NCI-H345 (cell line): Measurements from ENCODE around the gene AMDHD1.
A peak's percentile ranks its signal among the peaks of the same experiment; 100 is the strongest.

Experiments
- DNase-seq: peaks from one replicate; lab custom pipeline; 2025; lab: John Stamatoyannopoulos, UW

Gene AMDHD1, protein sequence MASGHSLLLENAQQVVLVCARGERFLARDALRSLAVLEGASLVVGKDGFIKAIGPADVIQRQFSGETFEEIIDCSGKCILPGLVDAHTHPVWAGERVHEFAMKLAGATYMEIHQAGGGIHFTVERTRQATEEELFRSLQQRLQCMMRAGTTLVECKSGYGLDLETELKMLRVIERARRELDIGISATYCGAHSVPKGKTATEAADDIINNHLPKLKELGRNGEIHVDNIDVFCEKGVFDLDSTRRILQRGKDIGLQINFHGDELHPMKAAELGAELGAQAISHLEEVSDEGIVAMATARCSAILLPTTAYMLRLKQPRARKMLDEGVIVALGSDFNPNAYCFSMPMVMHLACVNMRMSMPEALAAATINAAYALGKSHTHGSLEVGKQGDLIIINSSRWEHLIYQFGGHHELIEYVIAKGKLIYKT

DNA sequence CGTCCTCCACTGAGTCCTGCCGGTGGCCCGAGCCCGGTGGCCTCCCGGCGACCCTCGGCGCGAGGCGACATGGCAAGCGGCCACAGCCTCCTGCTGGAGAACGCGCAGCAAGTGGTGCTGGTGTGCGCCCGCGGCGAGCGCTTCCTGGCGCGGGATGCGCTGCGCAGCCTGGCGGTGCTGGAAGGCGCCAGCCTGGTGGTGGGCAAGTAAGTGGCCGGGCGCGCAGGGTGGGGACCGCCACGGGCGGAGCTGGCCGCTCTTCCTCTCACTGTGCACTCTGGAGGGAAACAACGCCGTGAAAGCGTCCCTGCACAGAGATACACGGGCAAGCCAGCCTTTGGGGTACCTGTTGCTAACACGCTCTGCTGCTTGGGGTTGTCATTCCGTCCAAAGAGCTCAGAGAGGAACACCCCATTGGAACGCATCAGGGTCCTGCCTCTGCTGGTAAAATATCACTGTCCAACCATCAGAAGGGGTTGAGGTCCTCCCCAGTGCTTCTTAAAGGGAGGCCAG, at the start of gene AMDHD1:
TSS of gene AMDHD1 (plus strand) at position 2 of the 513 bp plus-strand sequence. CDS start at position 70, 68 bp downstream.
- DNase-seq, result peak; percentile 54

DNA sequence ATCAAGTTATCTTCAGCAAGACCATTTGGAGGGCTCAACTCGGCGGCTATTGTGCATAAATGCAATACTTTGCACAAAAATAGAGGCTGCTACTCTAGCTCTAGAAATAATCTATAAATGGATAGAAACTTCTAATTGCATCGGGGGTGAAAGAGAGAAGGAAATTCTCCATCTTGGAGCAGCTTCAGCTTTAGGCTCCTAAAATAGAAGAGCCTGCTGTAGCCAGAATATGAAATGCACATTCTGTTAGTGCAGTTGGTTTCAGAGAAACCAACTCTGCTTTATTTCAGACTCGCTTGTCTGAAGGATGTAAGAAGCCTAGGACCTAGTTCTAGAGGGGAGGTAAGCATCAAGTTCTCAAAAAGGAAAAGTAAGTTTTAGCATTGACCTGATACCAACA, 46.3 kb upstream of the AMDHD1 start:
- DNase-seq, result no peak

DNA sequence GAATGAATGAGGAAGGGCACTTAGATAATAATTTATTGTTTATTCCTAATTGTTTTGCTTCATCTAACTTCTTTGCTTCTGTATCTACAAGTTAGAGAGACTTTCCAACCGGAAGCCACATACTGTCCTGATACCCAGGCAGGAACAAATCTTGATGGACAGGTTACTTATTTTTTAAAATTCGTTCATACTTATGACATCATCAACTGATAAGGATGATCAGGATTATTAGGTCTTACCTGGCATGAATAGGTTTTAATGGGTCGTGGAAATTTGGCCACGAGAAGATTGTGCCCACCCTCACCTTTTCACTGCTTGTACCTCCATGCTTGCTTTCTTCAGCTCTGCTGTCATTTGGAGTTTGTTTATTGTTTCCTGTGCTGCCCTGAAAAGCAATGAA, 45.0 kb upstream of the AMDHD1 start:
- DNase-seq, result no peak

DNA sequence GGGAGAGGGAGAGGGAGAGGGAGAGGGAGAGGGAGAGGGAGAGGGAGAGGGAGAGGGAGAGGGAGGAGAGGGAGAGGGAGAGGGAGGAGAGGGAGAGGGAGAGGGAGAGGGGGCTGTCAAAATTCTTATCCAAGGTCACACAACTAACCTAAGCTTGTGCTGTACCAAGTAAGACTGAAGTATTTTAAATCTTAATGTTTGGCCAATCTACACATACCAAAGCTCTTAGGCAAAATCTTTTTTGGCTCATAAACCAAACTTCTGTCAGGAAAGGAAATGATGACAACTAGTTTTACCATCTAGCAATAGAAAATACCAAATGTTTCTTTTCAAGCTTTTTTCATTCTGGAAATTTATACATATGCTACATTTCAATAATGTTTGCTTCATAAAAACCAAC, 34.6 kb upstream of the AMDHD1 start:
- DNase-seq, result no peak

DNA sequence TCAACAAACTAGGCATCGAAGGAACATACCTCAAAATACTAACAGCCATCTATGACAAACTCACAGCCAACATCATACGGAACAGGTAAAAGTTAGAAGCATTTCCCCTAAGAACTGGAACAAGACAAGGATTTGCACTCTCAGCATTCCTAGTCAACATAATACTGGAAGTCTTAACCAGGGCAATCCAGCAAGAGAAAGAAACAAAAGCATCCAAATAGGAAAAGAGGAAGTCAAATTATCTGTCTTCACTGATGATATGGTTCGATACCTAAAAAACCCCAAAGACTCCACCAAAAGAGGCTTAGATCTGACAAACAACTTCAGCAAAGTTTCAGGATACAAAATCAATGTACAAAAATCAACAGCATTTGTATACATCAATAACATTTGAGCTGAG, 33.3 kb upstream of the AMDHD1 start:
- DNase-seq, result no peak

DNA sequence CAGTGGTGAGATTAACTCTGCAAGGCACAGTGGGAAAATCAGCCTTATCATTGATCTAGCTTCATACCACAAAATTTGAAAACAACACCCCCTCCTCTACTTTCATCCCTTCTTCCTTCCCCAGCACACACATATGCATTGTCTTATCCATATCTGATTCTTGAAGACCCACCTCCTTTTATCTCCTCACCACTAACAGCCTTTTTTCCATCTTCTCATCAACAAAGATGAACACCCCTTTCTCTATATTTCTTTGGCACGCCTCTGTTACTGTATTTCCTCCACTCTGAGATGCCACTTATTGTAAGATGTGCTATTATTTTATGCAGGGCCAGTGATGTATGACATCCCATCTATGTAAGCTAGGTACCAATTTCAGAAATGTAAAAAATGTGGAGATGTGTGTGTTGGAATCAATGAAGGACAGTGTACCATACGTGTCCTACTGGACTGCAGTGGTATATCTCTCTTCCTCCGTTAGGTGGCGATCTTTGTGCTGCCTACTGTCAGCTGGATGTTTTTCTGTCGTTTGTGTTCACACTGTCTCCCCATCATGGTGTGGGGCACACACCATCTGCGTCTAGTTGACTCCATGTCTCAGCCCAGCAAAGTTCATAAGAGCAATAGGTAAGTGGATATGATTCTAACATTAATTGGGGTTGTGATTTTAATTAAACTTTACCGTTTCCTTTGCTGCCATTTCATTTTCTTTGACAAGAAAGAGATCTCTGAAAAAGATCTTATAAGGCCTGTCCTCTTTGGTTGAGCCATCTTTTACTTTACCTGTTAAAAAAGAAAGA, 24.7 kb upstream of the AMDHD1 start:
- peak; percentile 63 for DNase-seq

DNA sequence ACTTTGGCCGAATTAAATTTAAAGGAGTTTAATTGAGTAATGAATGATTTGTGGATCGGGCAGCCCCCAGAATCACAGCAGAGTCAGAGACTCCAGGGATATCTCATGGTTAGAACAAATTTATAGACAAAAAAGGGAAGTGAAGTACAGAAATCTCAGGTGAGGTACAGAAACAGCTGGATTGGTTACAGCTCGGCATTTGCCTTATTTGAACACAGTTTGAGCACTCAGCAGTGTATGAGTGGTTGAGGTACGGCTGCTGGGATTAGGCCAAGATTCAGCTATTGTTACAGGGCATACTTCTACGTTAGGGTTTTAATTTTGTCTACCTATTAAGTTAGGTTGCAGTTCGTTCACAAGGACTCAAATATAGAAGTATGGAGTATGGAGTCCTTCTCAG, 24.0 kb upstream of the AMDHD1 start:
- no peak for DNase-seq

DNA sequence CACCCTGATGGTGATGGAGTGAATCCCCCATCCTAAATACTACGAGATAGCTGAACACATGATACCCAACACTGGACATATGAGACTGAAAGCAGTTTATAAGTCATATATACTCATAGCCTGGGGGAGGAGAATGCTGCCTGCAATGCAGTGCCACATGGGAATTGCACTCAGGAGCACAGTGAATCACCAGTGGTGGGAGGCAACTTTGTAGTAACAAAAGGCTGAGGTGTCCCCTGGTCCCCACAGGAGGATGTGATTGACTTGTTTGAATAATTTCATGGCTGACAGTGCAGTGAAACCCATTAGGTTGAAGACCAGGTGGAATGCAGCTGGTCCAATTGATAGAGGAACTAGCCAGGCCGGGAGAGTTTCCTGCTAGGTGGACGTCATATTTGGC, 20.9 kb upstream of the AMDHD1 start:
- no peak for DNase-seq

DNA sequence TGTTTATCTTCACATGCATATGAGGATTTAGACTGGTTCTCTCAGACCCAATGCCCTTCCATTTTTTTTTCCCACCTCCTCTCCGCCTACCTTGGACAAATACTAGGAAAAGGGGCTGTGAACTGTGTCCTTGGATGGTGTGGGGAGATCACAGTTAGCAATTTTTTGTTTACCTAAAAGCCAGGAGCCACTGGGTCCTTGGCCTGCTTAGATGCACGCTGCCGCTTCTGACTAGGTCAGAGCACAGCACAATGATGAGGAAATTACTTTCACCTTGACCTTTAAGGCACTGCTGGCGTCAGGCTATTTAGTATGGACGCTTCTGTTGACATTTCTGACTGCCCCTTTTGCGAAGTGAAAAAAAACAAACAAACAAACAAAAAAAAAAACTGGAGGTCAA, 2.6 kb upstream of the AMDHD1 start:
- no peak for DNase-seq

DNA sequence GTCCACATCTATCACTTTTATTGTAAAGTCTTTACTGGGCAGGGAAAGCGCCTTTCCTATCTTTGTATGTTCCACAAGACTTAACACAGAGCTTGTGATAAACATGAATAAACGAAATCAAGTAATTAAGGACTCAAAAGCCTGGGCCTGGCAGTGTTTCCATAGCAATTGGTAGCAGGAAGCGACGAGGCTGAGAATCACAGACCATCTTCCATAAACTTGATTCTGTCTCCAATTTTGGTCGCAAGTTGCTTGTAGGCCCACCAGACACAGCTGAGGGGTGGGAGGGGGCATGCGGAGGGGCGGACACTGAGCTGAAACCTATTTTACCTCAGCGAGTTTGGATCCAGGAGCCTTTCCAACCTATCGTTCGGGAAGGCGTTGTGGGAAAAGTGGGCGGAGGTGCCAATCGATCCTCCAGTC, 1.0 kb upstream of the AMDHD1 start:
- DNase-seq, result no peak

DNA sequence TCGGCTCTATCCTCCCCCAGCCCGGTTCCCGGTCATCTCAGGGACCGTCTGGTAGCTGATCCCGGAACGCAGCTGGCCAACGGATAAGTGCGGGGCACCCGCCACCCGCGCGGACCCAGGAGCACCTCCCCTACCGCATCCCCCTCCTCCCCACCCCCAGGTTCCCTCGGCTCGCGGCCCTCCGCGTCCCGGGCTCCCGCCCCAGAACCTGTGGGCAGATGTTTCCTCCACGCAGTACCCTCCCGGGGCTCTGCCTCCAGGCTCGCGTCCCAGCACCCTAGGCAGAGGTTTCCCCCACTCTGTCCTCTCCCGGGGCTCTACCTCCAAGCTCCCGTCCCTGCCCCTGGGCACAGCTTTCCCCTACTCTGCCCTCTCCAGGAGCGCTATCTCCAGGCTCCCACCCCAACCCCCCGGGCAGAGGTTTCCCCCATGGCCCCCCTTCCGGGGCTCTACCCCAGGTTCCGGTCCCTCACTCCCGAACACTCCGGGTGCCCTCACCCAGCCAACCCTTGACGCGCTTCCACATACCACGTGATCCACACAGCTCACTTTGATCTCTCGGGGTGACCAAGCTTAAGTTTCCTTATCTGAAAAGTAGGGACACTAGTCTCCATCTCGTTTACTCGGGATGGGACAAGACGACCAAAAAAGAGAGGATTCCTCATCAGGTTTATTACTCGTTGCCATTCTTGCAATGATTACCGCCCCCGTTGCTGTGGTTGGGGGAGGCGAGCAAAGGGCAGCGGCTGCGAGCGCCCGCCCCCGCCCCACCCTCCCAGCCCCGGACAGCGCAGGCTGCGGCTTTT, 404 bp upstream of the AMDHD1 start, which contains the start of gene CCDC38:
TSS of gene CCDC38 (minus strand) at position 91 of the 806 bp plus-strand sequence. CDS start 6,105 bp downstream, outside the sequence.
- peak; percentile 90 for DNase-seq

DNA sequence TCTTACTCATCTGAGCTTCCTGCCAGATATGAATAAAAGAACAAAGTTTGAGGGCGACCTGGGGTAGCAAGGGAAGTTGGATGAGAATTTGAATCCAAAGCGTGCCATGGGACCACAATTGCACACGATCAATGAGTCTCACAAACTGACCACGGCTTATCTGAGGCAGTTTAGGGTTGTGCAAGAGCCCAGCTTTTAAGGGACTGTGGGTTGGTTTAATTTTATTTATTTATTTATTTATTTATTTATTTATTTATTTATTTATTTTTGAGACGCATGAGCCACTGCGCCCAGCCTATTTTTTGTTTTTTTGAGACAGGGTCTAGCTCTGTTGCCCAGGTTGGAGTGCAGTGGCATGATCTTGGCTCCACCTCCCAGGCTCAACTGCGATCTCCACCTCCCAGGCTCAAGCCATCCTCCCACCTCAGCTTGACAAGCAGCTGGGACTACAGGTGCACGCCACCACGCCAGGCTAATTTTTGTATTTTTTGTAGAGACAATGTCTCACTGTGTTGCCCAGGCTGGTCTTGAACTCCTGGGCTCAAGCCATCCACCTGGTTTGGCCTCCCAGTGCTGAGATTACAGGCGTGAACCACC, 1.1 kb downstream of the AMDHD1 start:
- no peak for DNase-seq

DNA sequence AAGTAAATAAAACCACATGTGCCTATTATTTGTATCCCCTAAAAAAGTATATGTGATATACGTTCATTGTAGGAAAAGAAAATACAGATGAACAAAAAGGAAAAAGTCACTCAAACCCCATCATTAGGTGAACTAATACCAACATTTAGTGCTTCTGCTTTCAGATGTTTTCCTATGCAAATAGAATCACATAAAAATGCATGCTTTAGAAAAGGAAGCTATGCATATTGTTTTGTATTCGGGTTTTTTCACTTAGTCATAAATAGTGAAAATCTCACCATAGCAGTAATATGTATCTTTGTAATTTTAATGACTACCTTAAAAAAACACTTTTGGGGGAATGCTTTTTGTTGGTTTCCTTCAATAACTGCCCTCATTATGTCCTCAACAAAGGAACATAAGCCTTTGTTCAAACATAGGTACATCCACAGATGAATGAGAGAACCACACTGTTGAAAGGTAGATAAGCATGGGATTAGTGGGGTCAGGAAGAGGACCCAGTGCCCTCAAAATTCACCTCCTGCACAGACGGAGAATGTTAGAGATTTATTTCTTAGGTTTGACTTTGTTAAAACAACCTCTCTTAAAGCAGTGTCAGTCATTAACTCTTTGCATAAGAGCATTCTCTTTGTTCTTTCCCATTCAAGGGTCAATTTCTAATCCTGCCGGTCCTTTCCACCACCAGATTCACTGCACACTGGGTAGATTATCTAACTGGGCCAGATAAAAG, 6.5 kb downstream of the AMDHD1 start:
- no peak for DNase-seq

DNA sequence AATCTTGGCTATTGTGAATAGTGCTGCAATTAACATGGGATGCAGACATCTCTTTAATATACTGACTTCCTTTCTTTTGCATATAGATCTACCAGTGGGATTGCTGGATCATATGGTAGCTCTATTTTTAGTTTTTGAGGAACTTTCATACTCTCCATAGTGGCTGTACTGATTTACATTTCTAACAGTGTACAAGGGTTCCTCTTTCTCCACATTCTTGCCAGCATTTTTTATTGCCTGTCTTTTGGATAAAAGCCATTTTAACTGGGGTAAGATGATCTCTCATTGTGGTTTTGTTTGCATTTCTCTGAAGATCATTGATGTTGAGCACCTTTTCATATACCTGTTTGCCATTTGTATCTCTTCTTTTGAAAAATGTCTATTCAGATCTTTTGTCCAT, 8.4 kb downstream of the AMDHD1 start:
- DNase-seq, result peak; percentile 27

DNA sequence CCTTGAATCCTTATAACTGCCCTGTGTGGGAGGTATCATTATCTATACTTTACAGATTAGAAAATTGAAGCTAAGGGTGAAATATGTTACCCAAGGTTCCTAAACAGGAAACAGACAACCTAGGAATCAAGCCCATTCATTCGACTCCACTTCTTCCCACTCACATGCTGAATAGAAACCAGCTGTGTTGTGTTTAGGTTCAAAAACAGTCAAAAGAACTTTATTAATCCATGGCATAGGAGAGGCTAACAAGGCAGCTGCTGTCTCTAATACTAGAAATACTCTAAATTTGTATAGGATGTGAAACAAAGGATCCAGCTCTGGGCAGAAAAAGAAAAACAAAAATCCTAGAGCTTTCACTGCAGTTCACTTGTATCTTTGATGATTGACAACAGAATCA, 9.9 kb downstream of the AMDHD1 start:
- DNase-seq, result no peak

DNA sequence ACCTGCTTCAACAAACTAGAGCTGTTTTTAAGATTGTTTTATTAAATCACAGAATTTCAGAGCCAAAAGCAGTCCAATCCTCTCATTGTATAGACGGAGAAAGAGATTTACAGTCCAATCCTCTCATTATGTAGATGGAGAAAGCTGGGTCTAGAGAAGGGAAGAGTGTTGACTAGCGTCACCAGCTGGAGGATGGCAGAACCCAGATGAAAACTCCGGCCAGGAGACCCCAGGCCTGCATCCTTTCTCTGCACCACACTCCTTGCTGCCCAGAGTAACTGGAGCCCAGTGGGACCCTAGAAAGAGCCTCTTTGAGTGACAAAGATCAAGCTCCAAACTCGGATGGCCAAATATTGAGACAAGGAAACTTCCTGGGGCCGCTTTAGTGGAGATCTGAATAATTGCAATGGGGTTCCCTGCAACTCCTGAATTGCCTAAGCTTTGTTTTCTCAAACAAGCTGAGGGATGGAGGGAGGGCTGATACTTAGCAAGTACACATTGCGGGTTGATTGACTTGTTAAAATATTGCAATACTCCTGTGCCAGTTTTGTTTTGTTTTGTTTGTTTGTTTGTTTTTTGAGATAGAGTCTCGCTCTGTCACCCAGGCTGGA, 12.5 kb downstream of the AMDHD1 start:
- no peak for DNase-seq

DNA sequence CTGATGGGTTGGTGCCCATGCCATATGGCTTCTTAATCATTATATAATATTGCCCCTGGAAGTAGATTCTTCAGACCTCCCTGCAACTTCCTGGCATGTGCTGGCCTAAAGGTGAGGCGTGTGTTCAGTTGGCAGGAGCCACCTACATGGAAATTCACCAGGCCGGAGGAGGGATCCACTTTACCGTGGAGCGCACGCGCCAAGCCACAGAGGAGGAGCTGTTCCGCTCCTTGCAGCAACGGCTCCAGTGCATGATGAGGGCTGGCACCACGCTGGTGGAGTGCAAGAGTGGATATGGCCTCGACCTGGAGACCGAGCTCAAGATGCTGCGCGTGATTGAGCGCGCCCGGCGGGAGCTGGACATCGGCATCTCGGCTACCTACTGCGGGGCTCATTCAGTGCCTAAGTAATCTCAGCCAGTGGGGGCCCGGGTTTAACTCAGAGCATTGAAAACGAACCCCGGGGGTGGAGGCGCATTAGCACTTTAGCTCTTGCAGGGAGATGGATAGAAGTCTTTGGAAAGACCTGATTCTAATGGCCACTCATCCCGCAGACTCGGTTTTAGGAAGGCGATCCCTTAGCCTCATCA, 13.5 kb downstream of the AMDHD1 start:
- no peak for DNase-seq

DNA sequence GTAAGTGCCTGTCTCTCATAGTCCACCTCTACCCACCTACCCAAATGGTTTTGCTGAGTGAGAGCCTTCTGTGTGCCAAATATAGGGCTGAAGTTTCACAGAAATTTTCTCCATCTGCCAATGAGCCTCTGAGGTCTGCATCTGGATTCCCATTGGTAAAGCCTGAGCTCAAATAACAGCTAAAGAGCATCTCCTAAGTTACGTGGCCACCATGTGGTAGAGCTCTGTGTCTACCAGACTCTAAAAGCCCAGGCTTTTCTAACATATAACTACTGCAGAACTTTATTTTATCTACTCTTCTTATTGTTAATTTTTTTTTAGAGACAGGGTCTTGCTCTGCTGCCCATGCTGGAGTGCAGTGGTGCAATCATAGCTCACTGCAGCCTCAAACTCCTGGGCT, 16.0 kb downstream of the AMDHD1 start:
- peak; percentile 31 for DNase-seq

DNA sequence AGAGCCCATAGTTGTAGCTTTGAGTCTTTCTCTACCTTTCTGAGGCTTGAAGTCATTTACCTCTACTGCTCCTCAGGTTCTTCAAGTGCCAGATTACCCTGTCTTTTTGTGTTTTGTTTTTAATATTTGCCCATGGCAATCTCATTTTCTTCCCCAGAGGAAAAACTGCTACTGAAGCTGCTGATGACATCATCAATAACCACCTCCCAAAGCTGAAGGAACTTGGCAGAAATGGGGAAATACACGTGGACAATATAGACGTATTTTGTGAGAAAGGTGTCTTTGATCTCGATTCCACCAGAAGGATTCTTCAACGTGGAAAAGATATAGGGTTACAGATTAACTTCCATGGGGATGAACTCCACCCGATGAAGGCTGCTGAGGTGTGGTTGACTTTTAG, 17.1 kb downstream of the AMDHD1 start:
- no peak for DNase-seq

DNA sequence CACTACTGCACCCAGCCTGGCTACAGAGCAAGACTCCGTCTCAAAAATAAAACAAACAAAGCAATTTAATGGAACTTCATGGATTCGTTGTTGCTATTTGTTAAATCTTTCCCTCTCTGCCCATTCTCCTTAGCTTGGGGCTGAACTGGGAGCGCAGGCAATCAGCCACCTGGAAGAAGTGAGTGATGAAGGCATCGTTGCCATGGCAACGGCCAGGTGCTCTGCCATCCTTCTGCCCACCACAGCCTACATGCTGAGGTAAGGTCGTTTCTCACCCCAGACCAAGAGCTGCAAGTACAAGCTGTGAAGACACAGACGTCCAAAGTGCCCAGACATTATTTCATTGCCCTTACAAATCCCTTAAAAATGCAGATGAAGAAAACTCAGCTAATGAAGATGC, 19.1 kb downstream of the AMDHD1 start:
- peak; percentile 6 for DNase-seq
